ENCODE measurements around the gene THAP8.

The THAP8 gene

DNA sequence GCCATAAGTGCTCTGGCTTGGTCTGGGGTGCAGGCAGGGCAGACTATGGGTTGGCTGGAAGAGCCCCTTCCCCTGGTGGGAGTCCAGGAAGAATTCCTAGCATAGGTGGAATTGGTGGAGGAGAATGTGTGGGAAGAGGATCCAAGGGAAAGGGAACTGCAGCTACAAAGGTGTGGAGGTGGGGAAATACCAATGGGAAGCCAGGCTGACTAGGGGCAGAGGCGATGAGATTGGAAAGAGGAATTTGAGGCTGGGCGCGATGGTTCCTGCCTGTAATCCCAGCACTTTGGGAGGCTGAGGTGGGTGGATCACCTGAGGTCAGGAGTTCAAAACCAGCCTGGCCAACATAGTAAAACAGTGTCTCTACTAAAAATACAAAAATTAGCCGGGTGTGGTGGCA, 63.9 kb downstream of the THAP8 start (continued):
- TF ChIP-seq, protein P1, sequence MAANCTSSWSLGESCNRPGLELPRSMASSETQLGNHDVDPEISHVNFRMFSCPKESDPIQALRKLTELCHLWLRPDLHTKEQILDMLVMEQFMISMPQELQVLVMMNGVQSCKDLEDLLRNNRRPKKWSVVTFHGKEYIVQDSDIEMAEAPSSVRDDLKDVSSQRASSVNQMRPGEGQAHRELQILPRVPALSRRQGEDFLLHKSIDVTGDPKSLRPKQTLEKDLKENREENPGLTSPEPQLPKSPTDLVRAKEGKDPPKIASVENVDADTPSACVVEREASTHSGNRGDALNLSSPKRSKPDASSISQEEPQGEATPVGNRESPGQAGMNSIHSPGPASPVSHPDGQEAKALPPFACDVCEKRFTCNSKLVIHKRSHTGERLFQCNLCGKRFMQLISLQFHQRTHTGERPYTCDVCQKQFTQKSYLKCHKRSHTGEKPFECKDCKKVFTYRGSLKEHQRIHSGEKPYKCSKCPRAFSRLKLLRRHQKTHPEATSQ (tag by site-specific recombination; IDR thresholded peaks at IDR 0.05) = no peak

DNA sequence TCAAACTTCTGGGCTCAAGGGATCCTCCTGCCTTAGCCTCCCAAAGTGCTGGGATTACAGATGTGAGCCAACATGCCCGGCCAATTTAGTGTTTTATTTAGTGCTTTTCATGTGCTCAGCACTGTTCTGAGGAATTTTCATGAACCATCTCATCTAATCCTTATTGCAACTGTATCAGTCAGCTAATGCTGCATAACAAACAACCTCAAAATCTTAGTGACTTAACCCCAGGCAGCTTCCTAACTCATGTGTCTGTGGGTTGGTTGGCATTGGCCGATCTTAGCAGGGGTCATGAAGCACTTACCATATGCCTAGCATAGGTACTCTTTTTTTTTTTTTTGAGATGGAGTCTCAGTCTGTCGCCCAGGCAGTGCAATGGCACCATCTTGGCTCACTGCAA, 65.3 kb downstream of the THAP8 start:
- no peak overlapping the region for H3K27ac ChIP-seq (ENCODE audit: extremely low read depth, low read depth, low read length)
- CTCF ChIA-PET = interaction anchor here (0.7 to 2.2 kb wide), 3 partner anchors 9 to 42 kb away, joined by 3 to 9 read pairs (median 3); no protein-coding TSS in a partner anchor

DNA sequence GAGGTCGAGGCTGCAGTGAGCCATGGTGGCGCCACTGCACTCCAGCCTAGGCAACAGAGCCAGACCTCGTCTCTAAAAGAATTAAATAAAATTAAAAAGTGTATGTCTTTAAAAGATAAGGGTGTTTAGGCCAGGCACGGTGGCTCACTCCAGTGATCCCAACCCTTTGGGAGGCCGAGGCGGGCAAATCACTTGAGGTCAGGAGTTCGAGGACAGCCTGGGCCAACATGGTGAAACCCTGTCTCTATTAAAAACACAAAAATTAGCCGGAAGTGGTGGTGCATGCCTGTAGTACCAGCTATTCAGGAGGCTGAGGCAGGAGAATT, 66.6 kb downstream of the THAP8 start:
- Histone ChIP-seq H3K27ac (ENCODE audit: extremely low read depth, low read depth, low read length) (no peak overlapping the region), H3K9me3 (ENCODE audit: control insufficient read depth, insufficient read depth, low read depth, low read length) (no peaks in the 10 kb centered on the region), H3K4me3 (ENCODE audit: low read depth, low read length) (no peak overlapping the region), H3K4me1 (ENCODE audit: control insufficient read depth, insufficient read depth, low read length) (peaks cover 8% of the 10 kb centered on the region), H3K36me3 (ENCODE audit: control insufficient read depth in 2 of 2, insufficient read depth in 1 of 2, low read length in 2 of 2) (no peaks in the 10 kb centered on the region)
- TF ChIP-seq SP7 (tag by site-specific recombination; IDR thresholded peaks at IDR 0.05) (no peak), ZNF121 (tag by site-specific recombination; IDR thresholded peaks at IDR 0.05) (0 out of 2 replicates have a peak, but pooled peaks have one; percentile 10), ZNF335 (tag by site-specific recombination; conservative IDR thresholded peaks at IDR 0.05) (peak; percentile 84), KLF7 (tag by site-specific recombination; IDR thresholded peaks at IDR 0.05; ENCODE audit: borderline replicate concordance) (no peak), BCL11A (tag by site-specific recombination; IDR thresholded peaks at IDR 0.05; ENCODE audit: low read depth) (no peak), YY1 (tag by site-specific recombination; IDR thresholded peaks at IDR 0.05) (peak; percentile 39; the same call in 1 of the 2 replicates), ZNF16 (tag by site-specific recombination; IDR thresholded peaks at IDR 0.05; ENCODE audit: low read depth) (peak; percentile 36; the same call in 1 of the 2 replicates)
- TF ChIP-seq, protein P2, sequence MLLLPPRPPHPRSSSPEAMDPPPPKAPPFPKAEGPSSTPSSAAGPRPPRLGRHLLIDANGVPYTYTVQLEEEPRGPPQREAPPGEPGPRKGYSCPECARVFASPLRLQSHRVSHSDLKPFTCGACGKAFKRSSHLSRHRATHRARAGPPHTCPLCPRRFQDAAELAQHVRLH (tag by site-specific recombination; IDR thresholded peaks at IDR 0.05) = peak; percentile 87
- TF ChIP-seq, protein P3, sequence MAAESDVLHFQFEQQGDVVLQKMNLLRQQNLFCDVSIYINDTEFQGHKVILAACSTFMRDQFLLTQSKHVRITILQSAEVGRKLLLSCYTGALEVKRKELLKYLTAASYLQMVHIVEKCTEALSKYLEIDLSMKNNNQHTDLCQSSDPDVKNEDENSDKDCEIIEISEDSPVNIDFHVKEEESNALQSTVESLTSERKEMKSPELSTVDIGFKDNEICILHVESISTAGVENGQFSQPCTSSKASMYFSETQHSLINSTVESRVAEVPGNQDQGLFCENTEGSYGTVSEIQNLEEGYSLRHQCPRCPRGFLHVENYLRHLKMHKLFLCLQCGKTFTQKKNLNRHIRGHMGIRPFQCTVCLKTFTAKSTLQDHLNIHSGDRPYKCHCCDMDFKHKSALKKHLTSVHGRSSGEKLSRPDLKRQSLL (tag by site-specific recombination; IDR thresholded peaks at IDR 0.05) = 0 out of 2 replicates have a peak, but pooled peaks have one; percentile 51
- TF ChIP-seq, protein P4, sequence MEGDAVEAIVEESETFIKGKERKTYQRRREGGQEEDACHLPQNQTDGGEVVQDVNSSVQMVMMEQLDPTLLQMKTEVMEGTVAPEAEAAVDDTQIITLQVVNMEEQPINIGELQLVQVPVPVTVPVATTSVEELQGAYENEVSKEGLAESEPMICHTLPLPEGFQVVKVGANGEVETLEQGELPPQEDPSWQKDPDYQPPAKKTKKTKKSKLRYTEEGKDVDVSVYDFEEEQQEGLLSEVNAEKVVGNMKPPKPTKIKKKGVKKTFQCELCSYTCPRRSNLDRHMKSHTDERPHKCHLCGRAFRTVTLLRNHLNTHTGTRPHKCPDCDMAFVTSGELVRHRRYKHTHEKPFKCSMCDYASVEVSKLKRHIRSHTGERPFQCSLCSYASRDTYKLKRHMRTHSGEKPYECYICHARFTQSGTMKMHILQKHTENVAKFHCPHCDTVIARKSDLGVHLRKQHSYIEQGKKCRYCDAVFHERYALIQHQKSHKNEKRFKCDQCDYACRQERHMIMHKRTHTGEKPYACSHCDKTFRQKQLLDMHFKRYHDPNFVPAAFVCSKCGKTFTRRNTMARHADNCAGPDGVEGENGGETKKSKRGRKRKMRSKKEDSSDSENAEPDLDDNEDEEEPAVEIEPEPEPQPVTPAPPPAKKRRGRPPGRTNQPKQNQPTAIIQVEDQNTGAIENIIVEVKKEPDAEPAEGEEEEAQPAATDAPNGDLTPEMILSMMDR (tag by site-specific recombination; IDR thresholded peaks at IDR 0.05) = peak; percentile 53; the same call in 1 of the 2 replicates
- ChIA-PET POLR2A (interaction anchor here (0.6 to 1.9 kb wide), 3 partner anchors 27 to 140 kb away, joined by 3 to 5 read pairs (median 5); partner anchors contain the start of gene ALKBH6), CTCF (interaction anchor here (0.7 to 2.2 kb wide), 4 partner anchors 10 to 52 kb away, joined by 3 to 9 read pairs (median 4); no protein-coding TSS in a partner anchor)

More for the DNA sequence above, 65.3 kb downstream of the THAP8 start:
- peaks cover 8% of the 10 kb centered on the region for H3K4me1 ChIP-seq (ENCODE audit: control insufficient read depth, insufficient read depth, low read length)
- TF ChIP-seq ZBTB7A (tag by site-specific recombination; IDR thresholded peaks at IDR 0.05; ENCODE audit: low read depth) (no peak), RBAK (tag by site-specific recombination; IDR thresholded peaks at IDR 0.05) (peak; percentile 100), ZNF274 (IDR thresholded peaks at IDR 0.05; ENCODE audit: low read length) (no peak), ZNF274 (tag by site-specific recombination; IDR thresholded peaks at IDR 0.05; ENCODE audit: borderline replicate concordance) (no peak), ZNF664 (tag by site-specific recombination; IDR thresholded peaks at IDR 0.05) (peak; percentile 98), ZNF114 (tag by site-specific recombination; IDR thresholded peaks at IDR 0.05) (no peak)
- TF ChIP-seq, protein P5, sequence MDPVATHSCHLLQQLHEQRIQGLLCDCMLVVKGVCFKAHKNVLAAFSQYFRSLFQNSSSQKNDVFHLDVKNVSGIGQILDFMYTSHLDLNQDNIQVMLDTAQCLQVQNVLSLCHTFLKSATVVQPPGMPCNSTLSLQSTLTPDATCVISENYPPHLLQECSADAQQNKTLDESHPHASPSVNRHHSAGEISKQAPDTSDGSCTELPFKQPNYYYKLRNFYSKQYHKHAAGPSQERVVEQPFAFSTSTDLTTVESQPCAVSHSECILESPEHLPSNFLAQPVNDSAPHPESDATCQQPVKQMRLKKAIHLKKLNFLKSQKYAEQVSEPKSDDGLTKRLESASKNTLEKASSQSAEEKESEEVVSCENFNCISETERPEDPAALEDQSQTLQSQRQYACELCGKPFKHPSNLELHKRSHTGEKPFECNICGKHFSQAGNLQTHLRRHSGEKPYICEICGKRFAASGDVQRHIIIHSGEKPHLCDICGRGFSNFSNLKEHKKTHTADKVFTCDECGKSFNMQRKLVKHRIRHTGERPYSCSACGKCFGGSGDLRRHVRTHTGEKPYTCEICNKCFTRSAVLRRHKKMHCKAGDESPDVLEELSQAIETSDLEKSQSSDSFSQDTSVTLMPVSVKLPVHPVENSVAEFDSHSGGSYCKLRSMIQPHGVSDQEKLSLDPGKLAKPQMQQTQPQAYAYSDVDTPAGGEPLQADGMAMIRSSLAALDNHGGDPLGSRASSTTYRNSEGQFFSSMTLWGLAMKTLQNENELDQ (tag by site-specific recombination; IDR thresholded peaks at IDR 0.05; ENCODE audit: low read depth) = no peak
- TF ChIP-seq, protein P6, sequence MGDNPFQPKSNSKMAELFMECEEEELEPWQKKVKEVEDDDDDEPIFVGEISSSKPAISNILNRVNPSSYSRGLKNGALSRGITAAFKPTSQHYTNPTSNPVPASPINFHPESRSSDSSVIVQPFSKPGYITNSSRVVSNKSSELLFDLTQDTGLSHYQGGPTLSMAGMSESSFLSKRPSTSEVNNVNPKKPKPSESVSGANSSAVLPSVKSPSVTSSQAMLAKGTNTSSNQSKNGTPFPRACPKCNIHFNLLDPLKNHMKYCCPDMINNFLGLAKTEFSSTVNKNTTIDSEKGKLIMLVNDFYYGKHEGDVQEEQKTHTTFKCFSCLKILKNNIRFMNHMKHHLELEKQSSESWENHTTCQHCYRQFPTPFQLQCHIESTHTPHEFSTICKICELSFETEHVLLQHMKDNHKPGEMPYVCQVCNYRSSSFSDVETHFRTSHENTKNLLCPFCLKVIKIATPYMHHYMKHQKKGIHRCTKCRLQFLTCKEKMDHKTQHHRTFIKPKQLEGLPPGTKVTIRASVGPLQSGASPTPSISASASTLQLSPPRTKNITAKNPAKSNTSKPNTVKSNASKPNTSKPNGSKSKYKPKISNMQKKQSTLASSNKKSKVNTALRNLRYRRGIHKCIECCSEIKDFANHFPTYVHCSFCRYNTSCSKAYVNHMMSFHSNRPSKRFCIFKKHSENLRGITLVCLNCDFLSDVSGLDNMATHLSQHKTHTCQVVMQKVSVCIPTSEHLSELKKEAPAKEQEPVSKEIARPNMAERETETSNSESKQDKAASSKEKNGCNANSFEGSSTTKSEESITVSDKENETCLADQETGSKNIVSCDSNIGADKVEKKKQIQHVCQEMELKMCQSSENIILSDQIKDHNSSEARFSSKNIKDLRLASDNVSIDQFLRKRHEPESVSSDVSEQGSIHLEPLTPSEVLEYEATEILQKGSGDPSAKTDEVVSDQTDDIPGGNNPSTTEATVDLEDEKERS (tag by site-specific recombination; IDR thresholded peaks at IDR 0.05) = peak; percentile 57; the same call in 1 of the 2 replicates
- POLR2A ChIA-PET = no interaction called here
- H3K36me3 ChIP-seq (ENCODE audit: control insufficient read depth in 2 of 2, insufficient read depth in 1 of 2, low read length in 2 of 2) = no peaks in the 10 kb centered on the region
- H3K4me3 ChIP-seq (ENCODE audit: low read depth, low read length) = no peak overlapping the region
- no peaks in the 10 kb centered on the region for H3K9me3 ChIP-seq (ENCODE audit: control insufficient read depth, insufficient read depth, low read depth, low read length)

All from HEK293 (cell line).